Measurements from ENCODE around the gene WDFY2. TPM values are rescaled to one million over a fixed set of nuclear protein-coding genes. Genes with fewer than 3 reads are reported as not detected.

WDFY2 gene
- polyA plus RNA-seq, 1 donor from 2014 or later = 5.3 TPM

DNA sequence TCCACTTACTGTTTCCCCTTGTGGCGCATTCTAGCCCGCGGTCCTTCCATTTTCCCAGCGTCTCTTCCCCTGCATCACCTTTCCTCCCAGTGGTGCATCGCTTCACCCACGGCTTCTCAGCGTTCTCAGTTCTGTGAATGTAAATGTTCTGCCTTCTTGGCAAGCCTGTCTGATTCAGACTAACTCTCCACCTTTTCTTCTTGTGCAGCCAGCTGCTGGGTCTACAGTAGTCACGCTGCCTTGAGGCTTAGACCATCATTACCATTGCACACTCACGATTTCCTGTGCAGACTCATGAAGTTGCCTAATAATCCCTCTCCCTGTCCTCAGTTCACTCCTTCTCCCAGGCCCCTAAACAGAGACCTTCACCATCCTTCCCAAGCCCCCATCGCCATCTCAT lies 144.7 kb downstream of the WDFY2 start:
- TF ChIP-seq POLR2AphosphoS5 (IDR thresholded peaks at IDR 0.05) = no peak
- no peak for TF ChIP-seq RAD21 (conservative IDR thresholded peaks at IDR 0.05)
- TF ChIP-seq TAF1 (IDR thresholded peaks at IDR 0.05; ENCODE audit: low read depth) = no peak
- TF ChIP-seq MXI1 (conservative IDR thresholded peaks at IDR 0.05; ENCODE audit: poor library complexity, severe bottlenecking) = no peak
- TF ChIP-seq EZH2 (IDR thresholded peaks at IDR 0.05; ENCODE audit: borderline replicate concordance, insufficient read depth, low read length, poor library complexity, severe bottlenecking) = no peak
- TF ChIP-seq SMC3 (conservative IDR thresholded peaks at IDR 0.05; ENCODE audit: poor library complexity) = no peak
- no peaks in the 10 kb centered on the region for H4K20me1 ChIP-seq (ENCODE audit: insufficient read depth)
- no peaks in the 10 kb centered on the region for H3F3A ChIP-seq (ENCODE audit: insufficient read depth, low read length, poor library complexity, severe bottlenecking)
- no peaks in the 10 kb centered on the region for H3K9me2 ChIP-seq (ENCODE audit: insufficient read depth, low read length)
- no peak overlapping the region for H3K27ac ChIP-seq (ENCODE audit: low read length)
- no peak overlapping the region for H3K9ac ChIP-seq (ENCODE audit: low read length)
- H3K4me2 ChIP-seq (ENCODE audit: low read length) = no peak overlapping the region
- H3K36me3 ChIP-seq (ENCODE audit: insufficient read depth, low read length) = peaks cover 5% of the 10 kb centered on the region
- no peak overlapping the region for H3K4me3 ChIP-seq (ENCODE audit: low read length)
- H3K27me3 ChIP-seq (ENCODE audit: insufficient read depth, low read depth, low read length) = no peaks in the 10 kb centered on the region
- no peaks in the 10 kb centered on the region for H3K9me3 ChIP-seq (ENCODE audit: low read length)
- H2AFZ ChIP-seq (ENCODE audit: low read depth, low read length) = no peak overlapping the region
- H3K79me2 ChIP-seq (replicated peaks; ENCODE audit: insufficient read depth, low read length) = no peaks in the 10 kb centered on the region

DNA sequence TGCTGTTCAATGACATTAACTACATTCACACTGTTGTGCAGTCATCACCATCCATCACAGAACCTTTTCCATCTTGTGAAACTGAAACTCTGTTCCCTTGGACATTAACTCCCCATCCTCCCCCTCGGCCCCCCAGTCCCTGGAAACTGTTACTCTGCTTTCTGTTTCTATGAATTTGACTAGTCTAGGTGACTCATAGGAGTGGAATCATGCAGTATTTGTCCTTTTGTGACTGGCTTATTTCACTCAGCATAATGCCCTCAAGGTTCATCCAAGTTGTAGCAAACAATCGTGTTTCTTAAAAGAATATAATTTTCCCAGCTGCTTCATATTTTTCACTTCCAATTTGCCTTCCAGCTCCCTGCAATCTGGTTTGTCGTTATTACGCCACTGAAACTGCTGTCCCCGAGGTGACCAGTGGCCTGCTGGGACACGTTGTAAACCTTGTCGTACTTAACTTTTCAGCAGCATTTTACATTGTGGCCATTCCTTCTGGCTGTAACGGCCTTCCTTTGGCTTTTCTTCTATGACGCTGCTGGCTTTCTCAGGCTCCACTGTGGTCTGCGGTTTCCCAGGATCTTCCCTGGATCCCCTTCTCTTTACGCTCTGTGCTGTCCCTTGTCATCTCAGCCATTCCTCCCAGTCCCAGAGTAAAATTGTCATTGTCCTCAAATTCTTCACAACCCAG lies 145.7 kb downstream of the WDFY2 start:
- Histone ChIP-seq H3K4me2 (ENCODE audit: low read length) (no peak overlapping the region), H3K27ac (ENCODE audit: low read length) (no peak overlapping the region), H3F3A (ENCODE audit: insufficient read depth, low read length, poor library complexity, severe bottlenecking) (no peaks in the 10 kb centered on the region), H3K4me3 (ENCODE audit: low read length) (no peak overlapping the region), H3K79me2 (replicated peaks; ENCODE audit: insufficient read depth, low read length) (no peaks in the 10 kb centered on the region), H2AFZ (ENCODE audit: low read depth, low read length) (no peak overlapping the region), H3K9me3 (ENCODE audit: low read length) (no peaks in the 10 kb centered on the region), H4K20me1 (ENCODE audit: insufficient read depth) (no peaks in the 10 kb centered on the region), H3K9me2 (ENCODE audit: insufficient read depth, low read length) (no peaks in the 10 kb centered on the region), H3K9ac (ENCODE audit: low read length) (no peak overlapping the region), H3K36me3 (ENCODE audit: insufficient read depth, low read length) (peaks cover 5% of the 10 kb centered on the region), H3K27me3 (ENCODE audit: insufficient read depth, low read depth, low read length) (no peaks in the 10 kb centered on the region)
- TF ChIP-seq TAF1 (IDR thresholded peaks at IDR 0.05; ENCODE audit: low read depth) (no peak), RAD21 (conservative IDR thresholded peaks at IDR 0.05) (no peak), EP300 (conservative IDR thresholded peaks at IDR 0.05; ENCODE audit: poor library complexity, severe bottlenecking) (no peak), REST (IDR thresholded peaks at IDR 0.05; ENCODE audit: borderline replicate concordance) (no peak), MXI1 (conservative IDR thresholded peaks at IDR 0.05; ENCODE audit: poor library complexity, severe bottlenecking) (no peak), SMC3 (conservative IDR thresholded peaks at IDR 0.05; ENCODE audit: poor library complexity) (no peak), EZH2 (IDR thresholded peaks at IDR 0.05; ENCODE audit: borderline replicate concordance, insufficient read depth, low read length, poor library complexity, severe bottlenecking) (no peak), POLR2AphosphoS5 (IDR thresholded peaks at IDR 0.05) (no peak)
- TF ChIP-seq, protein P1, sequence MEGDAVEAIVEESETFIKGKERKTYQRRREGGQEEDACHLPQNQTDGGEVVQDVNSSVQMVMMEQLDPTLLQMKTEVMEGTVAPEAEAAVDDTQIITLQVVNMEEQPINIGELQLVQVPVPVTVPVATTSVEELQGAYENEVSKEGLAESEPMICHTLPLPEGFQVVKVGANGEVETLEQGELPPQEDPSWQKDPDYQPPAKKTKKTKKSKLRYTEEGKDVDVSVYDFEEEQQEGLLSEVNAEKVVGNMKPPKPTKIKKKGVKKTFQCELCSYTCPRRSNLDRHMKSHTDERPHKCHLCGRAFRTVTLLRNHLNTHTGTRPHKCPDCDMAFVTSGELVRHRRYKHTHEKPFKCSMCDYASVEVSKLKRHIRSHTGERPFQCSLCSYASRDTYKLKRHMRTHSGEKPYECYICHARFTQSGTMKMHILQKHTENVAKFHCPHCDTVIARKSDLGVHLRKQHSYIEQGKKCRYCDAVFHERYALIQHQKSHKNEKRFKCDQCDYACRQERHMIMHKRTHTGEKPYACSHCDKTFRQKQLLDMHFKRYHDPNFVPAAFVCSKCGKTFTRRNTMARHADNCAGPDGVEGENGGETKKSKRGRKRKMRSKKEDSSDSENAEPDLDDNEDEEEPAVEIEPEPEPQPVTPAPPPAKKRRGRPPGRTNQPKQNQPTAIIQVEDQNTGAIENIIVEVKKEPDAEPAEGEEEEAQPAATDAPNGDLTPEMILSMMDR (IDR thresholded peaks at IDR 0.05; ENCODE audit: poor library complexity, severe bottlenecking) = no peak
